Activated CD4-positive, alpha-beta memory T cell treated with anti-CD3 and anti-CD28 coated beads, Interleukin-2, amount 10 ng/mL, durations not matched to agents 7 days and 5 days (primary cell): Measurements from ENCODE around the gene PDGFRA. TPM values are rescaled to one million over a fixed set of nuclear protein-coding genes. Genes with fewer than 3 reads are reported as not detected.
"Not testable (repeated sequence)": the region's sequence is repeated elsewhere in the genome, so short reads cannot be mapped to it uniquely, and the experiment has no call there.

ENCODE experiments used
- CTCF ChIA-PET: fragments of 350-600 bp; sonication (Branson Sonifier 250); formaldehyde crosslinking; loops from one replicate; lab custom pipeline; 2021; ENCODE audit warnings: antibody characterized with exemption, inconsistent platforms; lab: Charles Lee
- POLR2A ChIA-PET: fragments of 350-600 bp; sonication (Branson Sonifier 250); formaldehyde crosslinking; loops from one replicate; lab custom pipeline; 2021; ENCODE audit warnings: antibody characterized with exemption; lab: Charles Lee
- DNase-seq: peaks from one replicate; pipeline ENCODE4 v3.0.0-alpha.2; 2020
- H3K27ac Mint-ChIP-seq: one replicate; pipeline ENCODE4 v1.8.0; 2021; ENCODE audit warnings: mild to moderate bottlenecking, mixed read lengths
- H3K27me3 Mint-ChIP-seq: one replicate; pipeline ENCODE4 v1.8.0; 2021; ENCODE audit warnings: mixed read lengths
- H3K36me3 Mint-ChIP-seq: one replicate; pipeline ENCODE4 v1.8.0; 2021; ENCODE audit warnings: low read depth, mixed read lengths
- H3K4me1 Mint-ChIP-seq: one replicate; pipeline ENCODE4 v1.8.0; 2021; ENCODE audit warnings: mixed read lengths
- H3K4me3 Mint-ChIP-seq: one replicate; pipeline ENCODE4 v1.8.0; 2021; ENCODE audit warnings: mild to moderate bottlenecking, mixed read lengths
- H3K9me3 Mint-ChIP-seq: one replicate; pipeline ENCODE4 v1.8.0; 2021; ENCODE audit warnings: mixed read lengths
- total RNA-seq, 2 experiments: library from RNA; stranded (reverse); gene quantifications; one replicate each; pipeline ENCODE4 v1.2.3, GENCODE V29; 2021

PDGFRA gene
- total RNA-seq, 2 experiments from 2014 or later, result 0.45 to 0.68 TPM

DNA sequence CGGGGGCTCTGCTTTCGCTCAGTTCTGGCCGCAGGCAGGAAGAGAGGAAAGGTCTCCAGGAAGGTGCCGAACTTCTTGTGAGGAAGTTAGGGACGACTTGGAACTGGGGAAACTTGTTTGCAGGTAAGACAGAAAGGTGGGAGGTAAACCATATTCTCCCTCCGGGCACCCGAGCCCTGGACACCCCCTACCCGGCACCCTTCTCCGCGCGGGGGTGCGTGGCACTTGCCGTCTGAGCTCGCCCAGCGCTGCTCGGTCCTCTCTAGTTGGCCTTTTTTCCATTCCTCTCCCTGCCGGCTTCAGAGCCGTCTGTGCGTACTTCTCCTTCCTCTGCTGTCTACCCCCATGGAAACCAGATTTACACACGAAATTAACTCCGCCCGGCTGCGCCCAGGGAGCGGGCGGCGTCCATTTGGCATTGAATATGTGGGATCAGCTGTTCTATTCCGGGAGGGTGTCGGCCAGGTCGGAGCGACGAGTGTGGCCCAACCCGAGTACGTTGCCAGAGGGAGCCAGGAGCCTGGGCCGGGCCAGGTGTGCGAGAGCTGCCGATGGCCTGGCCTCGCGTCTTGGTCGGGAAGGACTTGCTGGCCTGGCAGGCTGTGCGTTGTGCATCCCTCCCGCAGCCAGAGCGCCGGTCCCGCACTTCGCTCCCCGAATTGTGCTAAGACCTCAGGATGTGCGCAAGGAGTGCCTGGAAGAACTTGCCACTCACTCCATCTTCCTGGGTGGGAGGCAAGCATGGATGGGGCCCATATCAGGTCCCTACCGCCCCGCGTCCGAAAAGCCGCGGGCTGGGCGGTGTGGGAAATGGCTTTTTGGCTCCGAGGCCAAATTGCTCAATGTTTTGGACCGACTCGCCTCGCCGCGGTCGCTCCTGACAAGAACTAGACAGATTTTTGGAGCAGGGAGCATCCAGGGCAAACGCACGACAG is 1.7 kb downstream of the PDGFRA start:
- ChIA-PET POLR2A (interaction anchor here (0.5 kb wide), 1 partner anchor 811 kb away, joined by 3 read pairs; no protein-coding TSS in a partner anchor), CTCF (no interaction called here)
- Mint-ChIP-seq H3K4me3 (no peak overlapping the region), H3K27ac (no peak overlapping the region), H3K36me3 (peaks cover 3% of the 10 kb centered on the region), H3K27me3 (peaks cover 86% of the 10 kb centered on the region), H3K9me3 (no peaks in the 10 kb centered on the region), H3K4me1 (peaks cover 46% of the 10 kb centered on the region)
- DNase-seq, result no peak

- peaks cover 3% of the 10 kb centered on the region for H3K36me3 Mint-ChIP-seq
- H3K4me1 Mint-ChIP-seq, result peaks cover 42% of the 10 kb centered on the region
- no peaks in the 10 kb centered on the region for H3K9me3 Mint-ChIP-seq
- H3K27ac Mint-ChIP-seq, result no peak overlapping the region
- H3K4me3 Mint-ChIP-seq, result no peak overlapping the region
- CTCF ChIA-PET, result interaction anchor here (3.2 kb wide), 1 partner anchor 13 kb away, joined by 16 read pairs; no protein-coding TSS in a partner anchor
- H3K27me3 Mint-ChIP-seq, result peaks cover 84% of the 10 kb centered on the region
- DNase-seq, result no peak
- POLR2A ChIA-PET, result no interaction called here
These were observed 2.3 kb downstream of the PDGFRA start for GRCh38 chr4:54231419-54231767.

- no peak overlapping the region for H3K27ac Mint-ChIP-seq
- no peaks in the 10 kb centered on the region for H3K9me3 Mint-ChIP-seq
- POLR2A ChIA-PET, result no interaction called here
- CTCF ChIA-PET, result interaction anchor here (0.8 to 3.2 kb wide), 14 partner anchors 7 to 1038 kb away, joined by 3 to 59 read pairs (median 6); partner anchors contain the start of gene GSX2
- H3K27me3 Mint-ChIP-seq, result peaks cover 78% of the 10 kb centered on the region
- DNase-seq, result no peak
- H3K4me1 Mint-ChIP-seq, result peaks cover 38% of the 10 kb centered on the region
- peak overlapping the region; percentile 3 for H3K4me3 Mint-ChIP-seq
- H3K36me3 Mint-ChIP-seq, result peaks cover 3% of the 10 kb centered on the region
These were observed 2.9 kb downstream of the PDGFRA start for GRCh38 chr4:54231768-54232688.

DNA sequence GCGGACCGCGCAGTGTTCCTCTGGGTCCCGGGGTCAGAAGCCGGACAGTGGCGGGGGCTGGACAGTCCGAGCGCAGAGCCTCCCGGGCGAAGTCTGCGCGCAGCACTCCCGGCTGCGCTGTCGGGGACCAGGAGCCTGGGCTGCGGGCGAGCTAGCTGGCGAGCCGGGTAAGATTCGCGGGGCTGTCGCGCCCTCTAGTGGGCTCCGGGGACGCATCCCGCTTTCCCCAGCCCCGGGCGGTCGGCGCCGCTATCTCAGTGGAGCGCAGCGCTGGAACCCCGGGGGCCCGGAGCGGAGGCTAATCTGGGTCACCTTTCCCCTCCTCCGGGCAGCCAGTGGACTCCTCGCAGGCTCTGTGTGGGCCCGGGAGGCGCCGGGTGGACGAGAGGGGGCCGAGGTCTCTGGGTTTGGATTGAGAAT is 4.2 kb downstream of the PDGFRA start:
- peak overlapping the region; percentile 49 for H3K4me3 Mint-ChIP-seq
- H3K4me1 Mint-ChIP-seq, result peaks cover 26% of the 10 kb centered on the region
- peaks cover 3% of the 10 kb centered on the region for H3K36me3 Mint-ChIP-seq
- H3K27me3 Mint-ChIP-seq, result peaks cover 69% of the 10 kb centered on the region
- no peaks in the 10 kb centered on the region for H3K9me3 Mint-ChIP-seq
- CTCF ChIA-PET, result interaction anchor here (0.6 to 3.2 kb wide), 39 partner anchors 8 to 1222 kb away, joined by 3 to 59 read pairs (median 4); partner anchors contain the start of gene GSX2
- POLR2A ChIA-PET, result no interaction called here
- DNase-seq, result peak; percentile 76
- no peak overlapping the region for H3K27ac Mint-ChIP-seq

- Mint-ChIP-seq H3K9me3 (no peaks in the 10 kb centered on the region), H3K27me3 (peaks cover 64% of the 10 kb centered on the region), H3K4me1 (peaks cover 24% of the 10 kb centered on the region), H3K4me3 (peak overlapping the region; percentile 49), H3K27ac (no peak overlapping the region), H3K36me3 (peaks cover 3% of the 10 kb centered on the region)
- ChIA-PET CTCF (interaction anchor here (0.6 to 3.2 kb wide), 52 partner anchors 8 to 1319 kb away, joined by 3 to 59 read pairs (median 4); partner anchors contain the start of gene GSX2), POLR2A (no interaction called here)
- DNase-seq, result peak; percentile 69
These were observed 4.8 kb downstream of the PDGFRA start for GRCh38 chr4:54233697-54234496.

- H3K27ac Mint-ChIP-seq, result peak overlapping the region; percentile 21
- H3K27me3 Mint-ChIP-seq, result peaks cover 57% of the 10 kb centered on the region
- ChIA-PET POLR2A (no interaction called here), CTCF (interaction anchor here (0.7 to 3.2 kb wide), 34 partner anchors 7 to 1223 kb away, joined by 3 to 59 read pairs (median 4); no protein-coding TSS in a partner anchor)
- H3K4me1 Mint-ChIP-seq, result peaks cover 17% of the 10 kb centered on the region
- no peak for DNase-seq
- H3K9me3 Mint-ChIP-seq, result no peaks in the 10 kb centered on the region
- no peaks in the 10 kb centered on the region for H3K36me3 Mint-ChIP-seq
- no peak overlapping the region for H3K4me3 Mint-ChIP-seq
These were observed 5.6 kb downstream of the PDGFRA start for GRCh38 chr4:54234497-54235205.

- Mint-ChIP-seq H3K27me3 (peaks cover 40% of the 10 kb centered on the region), H3K4me1 (peaks cover 14% of the 10 kb centered on the region)
- DNase-seq, H3K4me3 Mint-ChIP-seq, H3K9me3 Mint-ChIP-seq, H3K36me3 Mint-ChIP-seq, CTCF ChIA-PET, POLR2A ChIA-PET, H3K27ac Mint-ChIP-seq: not testable (repeated sequence)
These were observed 7.2 kb downstream of the PDGFRA start for GRCh38 chr4:54236316-54236715.

- Mint-ChIP-seq H3K27ac (no peak overlapping the region), H3K9me3 (peaks cover 2% of the 10 kb centered on the region), H3K4me1 (peaks cover 9% of the 10 kb centered on the region), H3K4me3 (no peak overlapping the region), H3K27me3 (peaks cover 27% of the 10 kb centered on the region), H3K36me3 (no peaks in the 10 kb centered on the region)
- DNase-seq, result no peak
- ChIA-PET CTCF (interaction anchor here (1.5 kb wide), 1 partner anchor 330 kb away, joined by 3 read pairs; no protein-coding TSS in a partner anchor), POLR2A (no interaction called here)
These were observed 8.7 kb downstream of the PDGFRA start for GRCh38 chr4:54237770-54238169.

DNA sequence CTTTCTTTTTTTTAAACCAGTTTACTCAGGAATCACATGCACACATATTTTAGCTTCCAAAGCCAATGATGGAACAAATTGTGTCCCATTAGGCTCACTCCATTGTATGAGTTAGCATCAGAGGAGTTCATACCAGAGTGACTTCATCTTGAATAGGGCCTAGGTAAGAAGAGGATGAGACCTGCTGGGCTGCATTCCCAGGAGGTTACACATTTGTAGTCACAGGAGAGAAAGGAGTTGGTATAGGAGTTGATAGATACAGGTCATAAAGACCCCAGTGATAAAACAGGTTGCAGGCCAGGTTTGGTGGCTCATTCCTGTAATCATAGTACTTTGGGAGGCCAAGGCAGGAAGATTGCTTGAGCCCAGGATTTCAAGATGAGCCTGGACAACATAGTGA is 9.3 kb downstream of the PDGFRA start:
- POLR2A ChIA-PET, result no interaction called here
- H3K27me3 Mint-ChIP-seq, result peaks cover 25% of the 10 kb centered on the region
- H3K27ac Mint-ChIP-seq, result no peak overlapping the region
- H3K36me3 Mint-ChIP-seq, result no peaks in the 10 kb centered on the region
- peaks cover 5% of the 10 kb centered on the region for H3K9me3 Mint-ChIP-seq
- CTCF ChIA-PET, result interaction anchor here (1.5 kb wide), 1 partner anchor 330 kb away, joined by 3 read pairs; no protein-coding TSS in a partner anchor
- no peak overlapping the region for H3K4me3 Mint-ChIP-seq
- H3K4me1 Mint-ChIP-seq, result peaks cover 9% of the 10 kb centered on the region
- no peak for DNase-seq

DNA sequence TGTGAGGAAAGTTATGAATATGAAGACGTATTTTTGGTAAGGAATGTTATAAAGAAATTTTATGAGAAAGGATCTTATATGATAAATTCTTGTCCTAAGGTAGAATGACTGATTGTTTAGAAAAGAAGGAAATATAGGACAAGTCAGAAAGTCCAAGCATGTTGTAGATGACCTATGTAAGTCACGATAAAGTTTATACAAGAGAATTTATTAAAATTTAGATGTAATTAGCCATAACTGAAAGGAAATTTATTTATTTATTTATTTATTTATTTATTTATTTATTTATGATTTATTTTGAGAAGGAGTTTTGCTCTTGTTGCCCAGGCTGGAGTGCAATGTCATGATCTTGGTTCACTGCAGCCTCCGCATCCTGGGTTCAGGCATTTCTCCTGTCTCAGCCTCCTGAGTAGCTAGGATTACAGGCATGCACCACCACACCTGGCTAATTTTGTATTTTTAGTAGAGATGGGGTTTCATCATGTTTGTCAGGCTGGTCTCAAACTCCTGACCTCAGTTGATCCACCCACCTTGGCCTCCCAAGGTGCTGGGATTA is 12.3 kb downstream of the PDGFRA start:
- H3K27me3 Mint-ChIP-seq, H3K36me3 Mint-ChIP-seq, H3K27ac Mint-ChIP-seq, DNase-seq, H3K4me1 Mint-ChIP-seq, H3K9me3 Mint-ChIP-seq, H3K4me3 Mint-ChIP-seq, POLR2A ChIA-PET: not testable (repeated sequence)
- CTCF ChIA-PET, result interaction anchor here (0.8 to 1.0 kb wide), 2 partner anchors 7 to 8 kb away, joined by 3 to 6 read pairs; no protein-coding TSS in a partner anchor

GRCh38 chr4:54243541-54243940 is 14.4 kb downstream of the PDGFRA start:
- H3K4me1 Mint-ChIP-seq, POLR2A ChIA-PET, CTCF ChIA-PET, H3K27ac Mint-ChIP-seq, H3K36me3 Mint-ChIP-seq, DNase-seq, H3K9me3 Mint-ChIP-seq, H3K4me3 Mint-ChIP-seq, H3K27me3 Mint-ChIP-seq: not testable (repeated sequence)
